Eye (tissue), 1 donor: ENCODE data around the gene CARD10.
A peak's percentile ranks its signal among the peaks of the same experiment; 100 is the strongest.

Experiments
- DNase-seq: peaks from one replicate; pipeline ENCODE4 v3.0.0-alpha.2; 2015

The CARD10 gene

GRCh38 chr22:37525073-37525745 is 6.0 kb upstream of the CARD10 start:
- no peak for DNase-seq

- DNase-seq: no peak
Observed at GRCh38 chr22:37522482-37522881, 3.3 kb upstream of the CARD10 start.

GRCh38 chr22:37521236-37521739 is 2.1 kb upstream of the CARD10 start:
- no peak for DNase-seq

GRCh38 chr22:37520776-37521191 is 1.6 kb upstream of the CARD10 start:
- DNase-seq: no peak

GRCh38 chr22:37518509-37519267 is 527 bp downstream of the CARD10 start:
- no peak for DNase-seq

GRCh38 chr22:37517826-37518450 is 1.3 kb downstream of the CARD10 start:
- DNase-seq: no peak

- DNase-seq: no peak
Observed at GRCh38 chr22:37516456-37516855, 2.8 kb downstream of the CARD10 start.

GRCh38 chr22:37515901-37516300 is 3.3 kb downstream of the CARD10 start:
- no peak for DNase-seq

- DNase-seq: no peak
Observed at GRCh38 chr22:37514526-37515051, 4.6 kb downstream of the CARD10 start.

GRCh38 chr22:37511395-37512104 is 7.7 kb downstream of the CARD10 start:
- DNase-seq: peak; percentile 37

GRCh38 chr22:37510091-37510490 is 9.1 kb downstream of the CARD10 start:
- no peak for DNase-seq

GRCh38 chr22:37509059-37509860 is 10.0 kb downstream of the CARD10 start:
- DNase-seq: peak; percentile 32

GRCh38 chr22:37508431-37508992 is 10.7 kb downstream of the CARD10 start:
- DNase-seq: no peak

- no peak for DNase-seq
Observed at GRCh38 chr22:37507731-37508130, 11.5 kb downstream of the CARD10 start.

GRCh38 chr22:37505989-37506388 is 13.2 kb downstream of the CARD10 start:
- DNase-seq: no peak

- DNase-seq: no peak
Observed at GRCh38 chr22:37505565-37505964, 13.7 kb downstream of the CARD10 start.

GRCh38 chr22:37504964-37505363 is 14.3 kb downstream of the CARD10 start:
- no peak for DNase-seq

- DNase-seq: no peak
Observed at GRCh38 chr22:37503850-37504249, 15.4 kb downstream of the CARD10 start.

- no peak for DNase-seq
Observed at GRCh38 chr22:37503183-37503683, 16.0 kb downstream of the CARD10 start.

GRCh38 chr22:37502342-37503182 is 16.7 kb downstream of the CARD10 start:
- DNase-seq: no peak
